HEK293T (cell line): ENCODE results near the gene IL10RA.
"Not testable (repeated sequence)": the region's sequence is repeated elsewhere in the genome, so short reads cannot be mapped to it uniquely, and the experiment has no call there.

Experiments used
- CTCF ChIA-PET: fragments of 350-600 bp; formaldehyde crosslinking; extraction: SDS; loops from one replicate; lab custom pipeline; 2021; ENCODE audit warnings: antibody characterized with exemption, inconsistent platforms; lab: Yijun Ruan, JAX
- POLR2A ChIA-PET: fragments of 350-600 bp; formaldehyde crosslinking; extraction: SDS; loops from one replicate; lab custom pipeline; 2020; ENCODE audit warnings: antibody characterized with exemption, inconsistent platforms; lab: Yijun Ruan, JAX
- DNase-seq: peaks from one replicate; pipeline ENCODE4 v3.0.0; 2012; ENCODE audit warnings: mixed read lengths; ENCODE audit errors: extremely low spot score
- ARNT ChIP-seq: fragments of 450-650 bp; IDR thresholded peaks from 2 replicates; pipeline ENCODE4 v1.6.1; 2017; ENCODE audit warnings: mild to moderate bottlenecking
- BHLHE40 ChIP-seq: fragments of 450-650 bp; IDR thresholded peaks from 2 replicates; pipeline ENCODE4 v1.6.1; 2016; ENCODE audit warnings: mild to moderate bottlenecking, moderate library complexity, borderline replicate concordance
- CTBP1 ChIP-seq: fragments of 450-650 bp; IDR thresholded peaks from 2 replicates; pipeline ENCODE4 v1.6.1; 2016; ENCODE audit warnings: borderline replicate concordance
- ELF4 ChIP-seq: fragments of 450-650 bp; IDR thresholded peaks from 2 replicates; pipeline ENCODE4 v1.6.1; 2017; ENCODE audit warnings: antibody characterized with exemption
- FOXA1 ChIP-seq: fragments of 450-650 bp; IDR thresholded peaks from 2 replicates; pipeline ENCODE4 v1.6.1; 2016; ENCODE audit warnings: mild to moderate bottlenecking
- FOXK2 ChIP-seq: fragments of 450-650 bp; IDR thresholded peaks from 2 replicates; pipeline ENCODE4 v1.6.1; 2016; ENCODE audit warnings: mild to moderate bottlenecking
- FOXM1 ChIP-seq: fragments of 450-650 bp; IDR thresholded peaks from 2 replicates; pipeline ENCODE4 v1.6.1; 2017; ENCODE audit warnings: mild to moderate bottlenecking, borderline replicate concordance
- HDGF ChIP-seq: fragments of 450-650 bp; IDR thresholded peaks from 2 replicates; pipeline ENCODE4 v1.6.1; 2017; ENCODE audit warnings: antibody characterized with exemption, borderline replicate concordance
- L3MBTL2 ChIP-seq: fragments of 450-650 bp; conservative IDR thresholded peaks from 2 replicates; pipeline ENCODE4 v1.6.1; 2016; ENCODE audit warnings: mild to moderate bottlenecking
- LEF1 ChIP-seq: fragments of 450-650 bp; IDR thresholded peaks from 2 replicates; pipeline ENCODE4 v1.6.1; 2017; ENCODE audit warnings: mild to moderate bottlenecking, borderline replicate concordance
- NFRKB ChIP-seq: fragments of 450-650 bp; IDR thresholded peaks from 2 replicates; pipeline ENCODE4 v1.6.1; 2016; ENCODE audit warnings: mild to moderate bottlenecking, moderate library complexity
- PKNOX1 ChIP-seq: fragments of 450-650 bp; IDR thresholded peaks from 2 replicates; pipeline ENCODE4 v1.6.1; 2016
- SP1 ChIP-seq: fragments of 450-650 bp; IDR thresholded peaks from 2 replicates; pipeline ENCODE4 v1.6.1; 2017
- SUZ12 ChIP-seq: fragments of 450-650 bp; IDR thresholded peaks from 2 replicates; pipeline ENCODE4 v1.6.1; 2016; ENCODE audit warnings: mild to moderate bottlenecking
- TARDBP ChIP-seq: fragments of 450-650 bp; IDR thresholded peaks from 2 replicates; pipeline ENCODE4 v1.6.1; 2016
- ZNF384 ChIP-seq: fragments of 450-650 bp; IDR thresholded peaks from 2 replicates; pipeline ENCODE4 v1.6.1; 2016

Gene IL10RA

GRCh38 chr11:117977029-117977428 is 9.2 kb upstream of the IL10RA start:
- ChIA-PET CTCF (no interaction called here), POLR2A (interaction anchor here (1.1 kb wide), 1 partner anchor 9 kb away, joined by 4 read pairs; the partner anchor contains the start of gene IL10RA)
- DNase-seq, result no peak
- no peak for TF ChIP-seq LEF1
- TF ChIP-seq L3MBTL2, result no peak
- no peak for TF ChIP-seq HDGF
- no peak for TF ChIP-seq ELF4
- TF ChIP-seq FOXK2, result no peak
- TF ChIP-seq NFRKB, result no peak
- no peak for TF ChIP-seq ARNT
- no peak for TF ChIP-seq ZNF384
- TF ChIP-seq FOXA1, result no peak
- no peak for TF ChIP-seq CTBP1
- TF ChIP-seq SP1, result no peak
- TF ChIP-seq SUZ12, result no peak
- TF ChIP-seq FOXM1, result no peak
- no peak for TF ChIP-seq TARDBP
- TF ChIP-seq PKNOX1, result no peak
- TF ChIP-seq BHLHE40, result no peak

DNA sequence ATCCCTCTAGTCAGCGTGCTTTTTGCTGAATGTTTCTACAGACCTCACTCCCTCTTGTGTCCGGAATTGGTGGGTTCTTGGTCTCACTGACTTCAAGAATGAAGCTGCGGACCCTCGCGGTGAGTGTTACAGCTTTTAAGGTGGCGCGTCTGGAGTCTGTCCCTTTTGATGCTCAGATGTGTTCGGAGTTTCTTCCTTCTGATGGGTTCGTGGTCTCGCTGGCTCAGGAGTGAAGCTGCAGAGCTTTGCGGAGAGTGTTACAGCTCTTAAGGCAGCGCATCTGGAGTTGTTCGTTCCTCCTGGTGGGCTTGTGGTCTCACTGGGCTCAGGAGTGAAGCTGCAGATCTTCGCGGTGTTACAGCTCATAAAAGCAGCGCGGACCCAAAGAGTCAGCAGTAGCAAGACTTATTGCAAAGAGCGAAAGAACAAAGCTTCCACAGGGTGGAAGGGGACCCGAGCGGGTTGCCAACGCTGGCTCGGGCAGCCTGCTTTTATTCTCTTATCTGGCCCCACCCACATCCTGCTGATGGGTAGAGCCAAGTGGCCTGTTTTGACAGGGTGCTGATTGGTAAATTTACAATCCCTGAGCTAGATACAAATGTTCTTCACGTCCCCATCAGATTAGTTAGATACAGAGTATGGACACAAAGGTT is 8.5 kb upstream of the IL10RA start:
- CTCF ChIA-PET, DNase-seq: not testable (repeated sequence)
- POLR2A ChIA-PET, result interaction anchor here (1.1 kb wide), 1 partner anchor 8 kb away, joined by 4 read pairs; the partner anchor contains the start of gene IL10RA

DNA sequence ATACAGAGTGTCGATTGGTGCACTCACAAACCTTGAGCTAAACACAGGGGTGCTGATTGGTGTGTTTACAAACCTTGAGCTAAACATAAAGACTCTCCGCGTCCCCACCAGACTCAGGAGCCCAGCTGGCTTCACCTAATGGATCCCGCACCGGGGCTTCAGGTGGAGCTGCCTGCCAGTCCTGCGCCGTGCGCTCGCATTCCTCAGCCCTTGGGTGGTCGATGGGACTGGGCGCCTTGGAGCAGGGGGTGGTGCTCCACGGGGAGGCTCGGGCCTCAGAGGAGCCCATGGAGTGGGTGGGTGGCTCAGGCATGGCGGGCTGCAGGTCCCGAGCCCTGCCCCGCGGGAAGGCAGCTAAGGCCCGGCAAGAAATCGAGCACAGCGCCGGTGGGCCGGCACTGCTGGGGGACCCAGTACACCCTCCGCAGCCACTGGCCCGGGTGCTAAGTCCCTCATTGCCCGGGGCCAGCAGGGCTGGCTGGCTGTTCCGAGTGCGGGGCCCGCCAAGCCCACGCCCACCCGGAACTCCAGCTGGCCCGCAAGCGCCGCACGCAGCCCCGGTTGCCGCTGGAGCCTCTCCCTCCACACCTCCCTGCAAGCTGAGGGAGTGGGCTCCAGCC is 7.8 kb upstream of the IL10RA start:
- DNase-seq, CTCF ChIA-PET: not testable (repeated sequence)
- POLR2A ChIA-PET, result interaction anchor here (1.3 kb wide), 1 partner anchor 10 kb away, joined by 3 read pairs; no protein-coding TSS in a partner anchor

GRCh38 chr11:117978991-117979390 is 7.2 kb upstream of the IL10RA start:
- CTCF ChIA-PET, result no interaction called here
- DNase-seq, result no peak
- TF ChIP-seq BHLHE40 (no peak), SP1 (no peak), TARDBP (no peak), L3MBTL2 (no peak), ELF4 (no peak), ARNT (no peak), NFRKB (no peak), FOXM1 (no peak), LEF1 (no peak)
- POLR2A ChIA-PET, result interaction anchor here (1.3 kb wide), 1 partner anchor 9 kb away, joined by 3 read pairs; no protein-coding TSS in a partner anchor

- ChIA-PET POLR2A (interaction anchor here (1.3 kb wide), 1 partner anchor 9 kb away, joined by 3 read pairs; no protein-coding TSS in a partner anchor), CTCF (no interaction called here)
- DNase-seq, result no peak
- TF ChIP-seq FOXK2 (no peak), HDGF (no peak), FOXA1 (no peak), CTBP1 (no peak), TARDBP (no peak)
Measured at GRCh38 chr11:117979481-117980211, 6.5 kb upstream of the IL10RA start.

GRCh38 chr11:117980280-117980679 is 5.9 kb upstream of the IL10RA start:
- no peak for TF ChIP-seq SUZ12
- no peak for TF ChIP-seq L3MBTL2
- no peak for TF ChIP-seq BHLHE40
- no peak for TF ChIP-seq FOXK2
- no peak for TF ChIP-seq ZNF384
- no peak for TF ChIP-seq FOXM1
- no peak for TF ChIP-seq NFRKB
- TF ChIP-seq HDGF, result no peak
- no peak for TF ChIP-seq LEF1
- no peak for TF ChIP-seq SP1
- no peak for TF ChIP-seq FOXA1
- TF ChIP-seq CTBP1, result no peak
- TF ChIP-seq ARNT, result no peak
- no peak for TF ChIP-seq PKNOX1
- ChIA-PET POLR2A (no interaction called here), CTCF (no interaction called here)
- no peak for DNase-seq

DNA sequence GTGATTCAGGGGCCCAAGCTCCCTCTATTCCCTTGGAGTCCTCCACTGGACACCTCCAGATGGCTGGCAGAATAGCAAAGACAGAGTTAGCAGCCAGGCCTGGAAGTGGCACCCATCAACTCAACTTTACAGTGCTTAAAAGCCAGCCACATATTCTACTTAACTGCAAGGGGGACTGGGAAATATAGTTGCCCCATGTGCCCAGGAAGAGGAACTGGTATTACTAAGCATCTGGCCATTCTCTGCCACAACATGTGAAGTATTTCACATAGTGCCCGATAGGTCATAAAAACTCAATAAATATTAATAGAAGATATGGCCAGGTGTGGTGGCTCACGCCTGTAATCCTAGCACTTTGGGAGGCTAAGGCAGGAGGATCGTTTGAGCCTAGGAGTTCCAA is 5.5 kb upstream of the IL10RA start:
- no peak for TF ChIP-seq ZNF384
- DNase-seq, result no peak
- ChIA-PET CTCF (no interaction called here), POLR2A (no interaction called here)
